Neural cell (in vitro differentiated cells): ENCODE measurements around the gene PSIP1. TPM values are rescaled to one million over a fixed set of nuclear protein-coding genes. Genes with fewer than 3 reads are reported as not detected.

Source experiments
- H2AFZ ChIP-seq: fragments of 200-600, 300-800 bp; sonication (generic), shearing (Covaris generic); 2 replicates; pipeline ENCODE4 v1.6.0; 2014; ENCODE audit warnings: low read depth, mild to moderate bottlenecking, antibody characterized with exemption, low read length, moderate library complexity
- H3F3A ChIP-seq: fragments of 200-600 bp; shearing (Covaris generic); 2 replicates; pipeline ENCODE4 v1.6.1; 2016; ENCODE audit warnings: mild to moderate bottlenecking, moderate library complexity, mixed read lengths, antibody characterized with exemption, low read length; ENCODE audit not compliant: insufficient read depth, poor library complexity, severe bottlenecking
- H3K27ac ChIP-seq: fragments of 200-600, 300-800 bp; sonication (generic), shearing (Covaris generic); 2 replicates; pipeline ENCODE4 v1.5.1; 2014; ENCODE audit warnings: mild to moderate bottlenecking, low read length, moderate library complexity
- H3K27me3 ChIP-seq: fragments of 300-800, 200-600 bp; sonication (generic), shearing (Covaris generic); 2 replicates; pipeline ENCODE4 v1.6.0; 2014; ENCODE audit warnings: mild to moderate bottlenecking, low read depth, low read length, moderate library complexity; ENCODE audit not compliant: insufficient read depth
- H3K36me3 ChIP-seq: fragments of 300-800, 200-600 bp; sonication (generic), shearing (Covaris generic); 2 replicates; pipeline ENCODE4 v1.5.1; 2014; ENCODE audit warnings: mild to moderate bottlenecking, antibody characterized with exemption, low read length, moderate library complexity; ENCODE audit not compliant: insufficient read depth
- H3K4me2 ChIP-seq: fragments of 300-800, 200-600 bp; sonication (generic), shearing (Covaris generic); 2 replicates; pipeline ENCODE4 v1.6.0; 2014; ENCODE audit warnings: mild to moderate bottlenecking, low read length
- H3K4me3 ChIP-seq: fragments of 300-800, 200-600 bp; sonication (generic), shearing (Covaris generic); 2 replicates; pipeline ENCODE4 v1.5.1; 2014; ENCODE audit warnings: mild to moderate bottlenecking, low read length, moderate library complexity
- H3K79me2 ChIP-seq: fragments of 200-600 bp; shearing (Covaris generic); replicated peaks from 2 replicates; pipeline ENCODE4 v1.6.0; 2014; ENCODE audit warnings: mild to moderate bottlenecking, low read length, moderate library complexity; ENCODE audit not compliant: insufficient read depth
- H3K9ac ChIP-seq: fragments of 300-800, 200-600 bp; sonication (generic), shearing (Covaris generic); 2 replicates; pipeline ENCODE4 v1.6.1; 2016; ENCODE audit warnings: mild to moderate bottlenecking, low read length, mixed read lengths
- H3K9me2 ChIP-seq: fragments of 200-600 bp; shearing (Covaris generic); 2 replicates; pipeline ENCODE4 v1.6.1; 2016; ENCODE audit warnings: mild to moderate bottlenecking, low read length, mixed read lengths; ENCODE audit not compliant: insufficient read depth
- H3K9me3 ChIP-seq: fragments of 200-600, 300-800 bp; sonication (generic), shearing (Covaris generic); 2 replicates; pipeline ENCODE4 v1.6.1; 2016; ENCODE audit warnings: mild to moderate bottlenecking, mixed run types, low read length, moderate library complexity, mixed read lengths
- H4K20me1 ChIP-seq: fragments of 200-600 bp; shearing (Covaris generic); 2 replicates; pipeline ENCODE4 v1.6.1; 2016; ENCODE audit warnings: mild to moderate bottlenecking, mixed run types; ENCODE audit not compliant: insufficient read depth
- EP300 ChIP-seq: fragments of 450-650 bp; conservative IDR thresholded peaks from 2 replicates; pipeline ENCODE4 v1.6.1; 2014; ENCODE audit warnings: antibody characterized with exemption, mild to moderate bottlenecking, moderate library complexity; ENCODE audit not compliant: poor library complexity, severe bottlenecking
- EZH2 ChIP-seq: fragments of 200-600, 300-800 bp; shearing (Covaris generic), sonication (generic); IDR thresholded peaks from 2 replicates; pipeline ENCODE4 v1.6.1; 2014; ENCODE audit warnings: antibody characterized with exemption, low read length, borderline replicate concordance, mild to moderate bottlenecking; ENCODE audit not compliant: insufficient read depth, poor library complexity, severe bottlenecking
- MXI1 ChIP-seq: fragments of 450-650 bp; conservative IDR thresholded peaks from 2 replicates; pipeline ENCODE4 v1.6.1; 2014; ENCODE audit warnings: antibody characterized with exemption, mild to moderate bottlenecking; ENCODE audit not compliant: poor library complexity, severe bottlenecking
- POLR2AphosphoS5 ChIP-seq: IDR thresholded peaks from 2 replicates; pipeline ENCODE4 v1.6.1; 2012
- RAD21 ChIP-seq: fragments of 450-650 bp; conservative IDR thresholded peaks from 2 replicates; pipeline ENCODE4 v1.6.1; 2014; ENCODE audit warnings: antibody characterized with exemption, mild to moderate bottlenecking, moderate library complexity
- REST ChIP-seq: IDR thresholded peaks from 2 replicates; pipeline ENCODE4 v1.6.1; 2012; ENCODE audit warnings: borderline replicate concordance
- SMC3 ChIP-seq: fragments of 450-650 bp; conservative IDR thresholded peaks from 2 replicates; pipeline ENCODE4 v1.6.1; 2014; ENCODE audit warnings: antibody characterized with exemption, mild to moderate bottlenecking, moderate library complexity; ENCODE audit not compliant: poor library complexity
- TAF1 ChIP-seq: IDR thresholded peaks from 2 replicates; pipeline ENCODE4 v1.6.1; 2012; ENCODE audit warnings: low read depth
- polyA plus RNA-seq: library from polyadenylated mRNA; depleted of rRNA; stranded (reverse); fragments of >200 nt; gene quantifications from 2 replicates; pipeline ENCODE4 v1.2.3, GENCODE V29; 2014
- TF ChIP-seq, protein P1 (sequence below): fragments of 450-650 bp; IDR thresholded peaks from 2 replicates; pipeline ENCODE4 v1.5.1; 2014; ENCODE audit warnings: antibody characterized with exemption, mild to moderate bottlenecking, moderate library complexity; ENCODE audit not compliant: poor library complexity, severe bottlenecking

PSIP1 gene
- polyA plus RNA-seq, 1 donor from 2014 or later = 339 TPM

DNA sequence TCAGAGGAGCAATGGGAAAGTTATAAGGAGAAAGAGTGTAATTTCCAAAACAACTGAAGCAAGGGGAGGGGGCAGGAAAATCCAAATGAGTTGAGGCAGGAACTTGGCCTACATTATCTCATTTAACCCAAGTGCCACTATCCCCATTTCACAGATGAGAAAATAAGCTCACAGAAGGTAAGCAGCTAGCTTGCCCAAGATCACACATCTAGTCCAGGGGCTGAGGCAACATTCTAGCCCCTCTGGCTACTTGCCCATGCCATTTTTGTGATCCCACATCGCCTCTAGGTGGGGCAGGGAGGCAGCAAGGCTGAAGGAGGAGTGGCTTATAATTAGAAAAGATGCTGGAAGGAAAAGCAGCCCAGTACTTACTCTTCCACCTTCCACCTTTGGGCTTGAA, 2.6 kb upstream of the PSIP1 start:
- H3K4me2 ChIP-seq = no peak overlapping the region
- no peak overlapping the region for H3K27ac ChIP-seq
- no peak for TF ChIP-seq EP300
- TF ChIP-seq EZH2 = no peak
- no peak for TF ChIP-seq REST
- TF ChIP-seq, protein P1, sequence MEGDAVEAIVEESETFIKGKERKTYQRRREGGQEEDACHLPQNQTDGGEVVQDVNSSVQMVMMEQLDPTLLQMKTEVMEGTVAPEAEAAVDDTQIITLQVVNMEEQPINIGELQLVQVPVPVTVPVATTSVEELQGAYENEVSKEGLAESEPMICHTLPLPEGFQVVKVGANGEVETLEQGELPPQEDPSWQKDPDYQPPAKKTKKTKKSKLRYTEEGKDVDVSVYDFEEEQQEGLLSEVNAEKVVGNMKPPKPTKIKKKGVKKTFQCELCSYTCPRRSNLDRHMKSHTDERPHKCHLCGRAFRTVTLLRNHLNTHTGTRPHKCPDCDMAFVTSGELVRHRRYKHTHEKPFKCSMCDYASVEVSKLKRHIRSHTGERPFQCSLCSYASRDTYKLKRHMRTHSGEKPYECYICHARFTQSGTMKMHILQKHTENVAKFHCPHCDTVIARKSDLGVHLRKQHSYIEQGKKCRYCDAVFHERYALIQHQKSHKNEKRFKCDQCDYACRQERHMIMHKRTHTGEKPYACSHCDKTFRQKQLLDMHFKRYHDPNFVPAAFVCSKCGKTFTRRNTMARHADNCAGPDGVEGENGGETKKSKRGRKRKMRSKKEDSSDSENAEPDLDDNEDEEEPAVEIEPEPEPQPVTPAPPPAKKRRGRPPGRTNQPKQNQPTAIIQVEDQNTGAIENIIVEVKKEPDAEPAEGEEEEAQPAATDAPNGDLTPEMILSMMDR = no peak
- no peak for TF ChIP-seq RAD21
- TF ChIP-seq TAF1 = no peak
- no peak for TF ChIP-seq MXI1
- no peak for TF ChIP-seq SMC3
- TF ChIP-seq POLR2AphosphoS5 = no peak

GRCh38 chr9:15512889-15513288, 2.1 kb upstream of the PSIP1 start:
- H3K4me3 ChIP-seq = peak overlapping the region; percentile 76
- TF ChIP-seq SMC3 (no peak), EZH2 (no peak), MXI1 (no peak)
- peaks cover 6% of the 10 kb centered on the region for H4K20me1 ChIP-seq
- H3K27ac ChIP-seq = no peak overlapping the region
- peaks cover 21% of the 10 kb centered on the region for H3K79me2 ChIP-seq
- H2AFZ ChIP-seq = no peak overlapping the region
- no peaks in the 10 kb centered on the region for H3K9me2 ChIP-seq
- H3K9ac ChIP-seq = no peak overlapping the region
- H3K36me3 ChIP-seq = peaks cover 7% of the 10 kb centered on the region
- no peaks in the 10 kb centered on the region for H3F3A ChIP-seq
- no peaks in the 10 kb centered on the region for H3K27me3 ChIP-seq
- no peak overlapping the region for H3K4me2 ChIP-seq
- H3K9me3 ChIP-seq = no peaks in the 10 kb centered on the region

More for the DNA sequence above, 2.6 kb upstream of the PSIP1 start:
- Histone ChIP-seq H2AFZ (no peak overlapping the region), H3K36me3 (peaks cover 5% of the 10 kb centered on the region), H3K9me2 (no peaks in the 10 kb centered on the region), H3K9me3 (no peaks in the 10 kb centered on the region), H3K27me3 (no peaks in the 10 kb centered on the region), H3K4me3 (no peak overlapping the region), H4K20me1 (peaks cover 4% of the 10 kb centered on the region), H3K9ac (no peak overlapping the region), H3K79me2 (peaks cover 17% of the 10 kb centered on the region), H3F3A (no peaks in the 10 kb centered on the region)
